NK-92 (cell line): Measurements from ENCODE around the gene C1QTNF3.
"Not testable (repeated sequence)": the region's sequence is repeated elsewhere in the genome, so short reads cannot be mapped to it uniquely, and the experiment has no call there.

Experiments used
- DNase-seq: peaks from one replicate; lab custom pipeline; 2025; ENCODE audit not compliant: unreplicated experiment; lab: John Stamatoyannopoulos, UW

The C1QTNF3 gene, protein sequence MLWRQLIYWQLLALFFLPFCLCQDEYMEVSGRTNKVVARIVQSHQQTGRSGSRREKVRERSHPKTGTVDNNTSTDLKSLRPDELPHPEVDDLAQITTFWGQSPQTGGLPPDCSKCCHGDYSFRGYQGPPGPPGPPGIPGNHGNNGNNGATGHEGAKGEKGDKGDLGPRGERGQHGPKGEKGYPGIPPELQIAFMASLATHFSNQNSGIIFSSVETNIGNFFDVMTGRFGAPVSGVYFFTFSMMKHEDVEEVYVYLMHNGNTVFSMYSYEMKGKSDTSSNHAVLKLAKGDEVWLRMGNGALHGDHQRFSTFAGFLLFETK

DNA sequence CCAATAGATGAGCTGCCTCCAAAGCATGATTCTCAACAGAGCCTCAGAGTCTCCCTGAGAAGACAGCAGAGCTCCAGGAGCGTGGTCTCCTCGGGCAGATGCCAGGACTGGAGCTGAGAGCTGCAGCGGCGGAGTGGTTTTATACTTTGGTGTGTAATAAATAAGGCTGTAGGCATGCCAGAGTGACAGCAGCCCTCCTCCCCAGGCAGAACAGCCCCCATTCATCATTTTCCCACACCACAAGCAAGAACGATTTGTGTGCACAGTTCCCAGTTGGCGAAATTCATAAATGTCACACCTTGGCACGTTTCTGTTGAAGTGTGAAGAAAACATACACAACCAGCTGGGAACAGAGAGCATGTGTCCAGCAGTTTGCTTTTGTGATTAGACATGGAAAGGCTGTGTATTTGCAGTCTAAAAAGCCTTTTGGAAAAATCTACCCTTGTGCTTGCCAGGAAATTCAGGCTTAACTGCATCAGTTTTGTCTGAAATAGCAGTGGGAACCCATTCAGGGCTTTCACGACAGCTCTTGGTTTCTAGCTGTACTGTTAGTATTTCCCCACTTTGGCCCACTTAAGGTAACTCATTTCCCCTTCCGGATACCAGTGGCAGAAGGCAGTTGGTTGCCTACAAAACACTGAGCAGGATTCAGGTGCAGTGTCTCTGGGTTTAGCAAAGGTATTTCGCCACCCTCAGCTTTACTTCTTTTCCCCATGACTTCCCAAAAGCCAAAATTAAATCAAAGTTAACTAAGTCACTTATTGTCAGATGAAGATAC lies at the start of gene C1QTNF3:
TSS of gene C1QTNF3 (minus strand) at position 115 of the 778 bp plus-strand sequence. CDS start at position 27, 88 bp downstream.
- DNase-seq = no peak

DNA sequence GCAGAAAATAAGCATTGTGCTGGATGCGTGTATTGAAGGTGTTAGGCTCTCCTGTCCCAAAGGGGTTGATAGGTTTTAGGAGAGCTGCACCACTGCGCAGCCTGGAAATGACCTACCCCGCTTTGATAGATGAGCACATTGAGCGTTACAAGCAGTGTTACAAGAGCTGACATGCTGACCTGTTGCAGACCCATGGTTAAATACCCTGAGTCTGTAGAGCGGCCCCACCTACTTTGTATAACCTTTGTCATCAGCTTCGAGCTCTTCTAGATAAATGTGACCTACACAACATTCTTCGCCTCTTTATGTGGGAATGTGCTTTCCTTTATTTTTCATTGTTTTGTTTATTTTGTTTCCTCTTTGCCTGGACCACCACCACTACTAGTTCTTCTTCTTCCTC lies 48.0 kb upstream of the C1QTNF3 start:
- DNase-seq = not testable (repeated sequence)

DNA sequence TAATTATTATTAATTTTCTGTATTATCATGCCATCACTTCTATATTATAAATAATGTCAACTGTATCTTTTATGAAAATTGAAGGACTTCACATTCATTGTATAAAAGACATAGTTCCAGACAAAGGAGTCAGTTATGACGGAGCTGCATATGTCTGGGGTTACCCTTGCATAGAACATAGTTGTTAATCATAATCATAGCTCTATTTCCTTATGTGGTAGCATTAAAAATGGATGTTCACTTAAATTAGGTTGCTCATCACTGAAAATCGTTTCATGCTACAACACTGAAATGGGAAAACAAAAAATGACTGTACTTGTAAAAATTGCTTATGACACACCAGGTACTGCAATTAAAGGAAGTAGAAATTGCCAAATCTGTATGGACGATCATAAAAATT lies 46.8 kb upstream of the C1QTNF3 start:
- DNase-seq = not testable (repeated sequence)

DNA sequence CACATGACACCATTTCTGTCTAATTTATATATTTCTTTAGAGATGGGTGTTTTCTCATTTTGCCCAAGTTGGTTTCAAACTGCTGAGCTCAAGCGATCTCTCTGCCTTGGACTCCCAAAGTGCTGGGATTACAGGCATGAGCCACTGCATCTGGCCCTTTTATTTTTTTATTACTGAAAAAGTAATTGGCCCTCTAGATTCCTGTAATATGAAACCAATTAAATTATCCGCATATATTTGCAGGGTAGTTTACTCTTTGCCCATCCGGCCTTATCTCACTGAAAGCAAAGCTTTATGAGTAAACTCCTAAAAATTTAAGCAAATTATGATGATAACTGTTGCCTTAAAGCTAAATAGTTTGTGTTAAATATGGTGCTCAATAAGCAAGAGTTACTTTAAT lies 44.7 kb upstream of the C1QTNF3 start:
- not testable (repeated sequence) for DNase-seq

DNA sequence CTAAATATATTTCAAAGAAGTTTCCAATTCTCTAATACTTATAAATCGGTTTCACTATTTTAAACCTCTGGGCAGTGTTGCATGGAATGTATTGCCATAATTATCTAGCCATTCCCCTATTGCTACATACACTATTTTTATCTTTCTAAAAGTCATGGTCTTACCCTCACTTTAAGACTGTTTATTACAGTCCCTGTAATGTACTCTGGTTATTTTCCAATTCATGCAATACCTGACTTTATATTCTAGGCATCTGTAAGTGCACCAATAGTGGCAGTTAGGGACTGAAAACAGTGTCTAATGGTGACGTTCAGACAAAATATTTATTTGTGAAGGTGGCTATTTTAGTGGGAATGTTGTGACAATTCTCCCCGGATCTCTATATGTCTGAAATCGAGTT lies 40.9 kb upstream of the C1QTNF3 start:
- not testable (repeated sequence) for DNase-seq

DNA sequence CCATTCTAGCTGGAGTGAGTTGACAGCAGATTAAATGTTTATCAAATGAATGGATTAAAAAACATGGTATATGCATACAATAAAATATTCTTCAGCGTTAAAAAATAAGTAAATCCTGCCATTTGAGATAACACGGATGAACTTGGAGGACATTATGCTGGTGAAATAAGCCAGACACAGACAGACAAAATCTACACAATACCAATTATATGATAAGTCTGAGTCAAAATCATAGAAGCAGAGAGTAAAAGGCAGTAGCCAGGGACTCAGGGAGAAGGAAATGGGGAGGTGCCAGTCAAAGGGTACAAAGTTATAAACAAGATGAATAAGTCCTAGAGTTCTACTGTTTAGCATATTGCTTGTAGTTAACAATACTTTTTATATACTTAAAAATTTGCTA lies 36.5 kb upstream of the C1QTNF3 start:
- not testable (repeated sequence) for DNase-seq

DNA sequence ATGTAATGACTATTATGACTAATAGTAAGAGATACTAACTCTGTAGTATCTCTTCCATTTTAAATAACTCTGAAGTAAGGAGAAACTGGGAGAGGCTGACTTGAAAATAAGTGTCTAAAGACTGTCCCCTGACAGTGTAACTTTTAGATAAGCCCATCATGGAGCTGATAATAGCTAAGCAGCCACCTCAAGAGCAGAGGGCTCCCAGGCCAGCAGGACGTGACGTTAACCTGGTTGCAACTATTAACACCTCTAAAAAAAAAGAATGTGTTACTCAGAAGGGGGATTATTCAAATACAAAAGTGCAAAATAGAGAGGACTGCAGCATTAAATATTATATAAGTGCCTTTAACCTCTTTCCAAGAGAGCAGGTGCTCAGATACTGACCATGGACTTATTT lies 34.6 kb upstream of the C1QTNF3 start:
- DNase-seq = not testable (repeated sequence)

DNA sequence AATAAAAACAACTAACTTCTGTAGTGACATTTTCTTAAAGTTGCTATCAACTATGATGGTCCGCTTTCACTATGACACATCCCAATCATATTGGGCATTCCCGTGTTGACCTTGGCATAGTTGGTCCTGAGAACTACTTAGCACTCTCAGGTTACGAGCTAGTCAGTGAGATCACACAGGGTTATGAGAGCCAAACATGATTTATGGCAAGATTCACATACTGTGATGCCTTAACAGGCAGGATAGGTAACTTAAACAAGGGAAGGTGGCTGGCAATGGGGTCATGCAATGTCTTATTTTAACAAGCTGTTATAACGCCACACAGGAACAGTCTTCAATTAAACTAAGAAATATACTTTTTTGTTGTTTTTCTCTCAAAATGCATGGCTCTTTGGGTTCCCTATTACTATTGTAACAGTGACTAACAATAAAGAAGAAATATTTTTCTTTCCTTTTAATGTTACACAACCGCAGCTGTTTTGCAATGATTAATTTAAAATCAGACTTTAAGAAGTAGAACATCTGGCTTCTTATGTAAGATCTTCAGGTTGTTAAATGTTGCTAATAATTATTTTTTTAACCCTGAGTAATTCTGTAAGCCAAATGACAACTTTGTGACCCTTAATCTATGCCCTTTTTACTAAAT lies 33.8 kb upstream of the C1QTNF3 start:
- not testable (repeated sequence) for DNase-seq

DNA sequence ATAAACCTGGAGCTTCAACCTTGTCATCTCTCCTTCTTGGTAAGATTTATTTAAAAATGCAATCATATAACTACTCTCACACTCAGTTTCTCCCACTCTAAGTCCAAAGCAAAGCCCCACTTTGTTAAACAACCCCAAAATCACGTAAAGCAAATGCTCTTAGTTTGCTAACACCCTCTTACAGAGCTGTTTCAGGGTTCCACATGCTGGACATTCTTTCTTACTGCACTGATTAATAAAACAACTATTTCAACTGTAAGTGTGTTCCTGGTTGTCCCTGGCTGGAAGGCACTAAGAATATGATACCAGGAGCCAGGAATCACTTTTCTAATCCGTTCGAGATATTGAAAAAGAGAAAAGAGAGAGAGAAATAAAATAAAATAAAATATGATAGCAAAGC lies 31.5 kb upstream of the C1QTNF3 start:
- DNase-seq = not testable (repeated sequence)

DNA sequence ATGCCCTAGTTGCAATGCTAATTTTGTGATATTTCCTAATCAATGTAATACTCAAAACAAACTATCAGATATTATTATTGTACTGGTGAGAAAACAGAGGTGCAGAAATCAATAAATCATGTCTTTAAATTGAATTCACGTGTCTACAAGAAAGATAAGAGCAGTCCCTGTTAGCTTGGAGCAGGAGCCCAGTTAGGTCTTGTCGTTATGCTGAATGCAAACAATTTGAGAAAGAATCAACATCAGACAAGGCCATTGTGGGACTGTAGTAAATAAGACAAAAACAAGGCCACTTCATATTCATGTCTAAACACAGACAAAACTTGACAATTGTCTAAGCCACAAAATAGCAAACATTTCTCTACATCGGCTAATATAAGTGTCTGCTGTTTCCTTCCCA lies 31.1 kb upstream of the C1QTNF3 start:
- DNase-seq = not testable (repeated sequence)

DNA sequence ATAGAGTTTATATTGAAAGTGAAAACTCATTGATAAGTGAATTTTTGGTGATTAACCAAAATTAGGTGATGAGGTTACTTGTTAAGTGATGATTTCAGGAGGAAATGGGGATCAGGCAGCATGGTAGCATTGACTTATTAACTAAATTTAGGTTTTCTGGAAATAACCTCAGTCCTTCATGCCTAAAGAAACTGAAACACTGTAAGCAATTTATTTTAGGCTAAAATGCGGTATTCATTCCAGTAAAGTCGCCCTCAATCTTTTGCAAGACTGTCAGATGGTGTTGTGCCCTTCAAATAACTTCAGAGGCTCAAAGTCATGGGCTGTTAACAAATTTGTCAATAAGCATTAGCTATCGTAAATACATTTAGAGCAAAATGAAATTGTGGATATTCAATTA lies 27.6 kb upstream of the C1QTNF3 start:
- DNase-seq = not testable (repeated sequence)

DNA sequence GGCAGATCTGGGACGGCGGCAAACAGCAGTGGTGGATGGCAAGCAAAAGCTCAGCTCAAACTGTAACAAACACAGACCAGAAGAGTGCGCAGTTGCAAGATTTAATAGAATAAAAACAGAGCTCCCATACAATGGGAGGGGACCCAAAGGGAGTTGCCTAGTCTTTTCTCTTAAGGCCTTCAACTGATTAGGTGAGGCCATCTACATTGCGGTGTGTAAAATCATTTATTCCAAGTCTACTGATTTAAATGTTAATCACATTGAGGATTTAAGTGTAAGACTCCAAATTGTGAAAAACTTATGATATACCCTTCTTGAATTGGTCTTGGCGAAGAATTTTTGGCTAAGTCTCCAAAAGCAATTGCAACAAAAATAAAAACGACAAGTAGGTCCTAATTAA lies 21.6 kb upstream of the C1QTNF3 start:
- no peak for DNase-seq

DNA sequence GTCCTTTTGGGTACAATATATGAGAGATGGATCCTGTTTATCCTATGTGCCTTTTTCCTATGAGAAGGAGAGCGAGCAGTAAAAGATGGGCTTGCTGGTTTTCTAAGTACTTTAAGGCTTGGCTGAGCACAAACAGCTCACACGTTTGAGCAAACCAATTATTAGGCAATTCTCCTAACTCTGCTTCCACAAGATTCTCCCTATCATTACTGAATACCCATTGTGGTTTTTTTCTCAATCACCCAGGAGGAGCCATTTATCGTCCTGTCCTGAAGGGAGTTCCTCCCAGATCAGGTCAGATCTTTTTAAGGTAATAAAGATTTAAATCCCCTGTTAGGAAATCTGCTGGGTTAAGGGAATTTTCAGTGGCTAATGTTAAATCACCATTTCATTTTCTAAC lies 19.4 kb upstream of the C1QTNF3 start:
- no peak for DNase-seq

DNA sequence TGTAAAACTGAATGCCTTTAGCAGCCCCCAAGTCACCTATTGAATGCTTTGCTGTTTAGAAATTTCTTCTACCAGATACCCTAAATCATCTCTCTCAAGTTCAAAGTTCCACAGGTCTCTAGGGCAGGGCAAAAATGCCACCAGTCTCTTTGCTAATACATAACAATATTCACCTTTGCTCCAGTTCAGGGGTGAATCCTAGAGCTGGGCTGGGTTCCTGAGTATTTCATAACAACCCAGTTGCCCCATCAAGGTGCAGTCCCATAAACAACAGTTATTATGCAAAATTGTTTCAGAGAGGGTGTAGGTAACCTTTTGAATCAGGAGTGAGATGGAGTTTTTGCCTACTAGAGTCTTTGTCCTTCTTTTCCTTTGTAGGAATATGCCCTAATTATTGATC lies 19.0 kb upstream of the C1QTNF3 start:
- DNase-seq = no peak

DNA sequence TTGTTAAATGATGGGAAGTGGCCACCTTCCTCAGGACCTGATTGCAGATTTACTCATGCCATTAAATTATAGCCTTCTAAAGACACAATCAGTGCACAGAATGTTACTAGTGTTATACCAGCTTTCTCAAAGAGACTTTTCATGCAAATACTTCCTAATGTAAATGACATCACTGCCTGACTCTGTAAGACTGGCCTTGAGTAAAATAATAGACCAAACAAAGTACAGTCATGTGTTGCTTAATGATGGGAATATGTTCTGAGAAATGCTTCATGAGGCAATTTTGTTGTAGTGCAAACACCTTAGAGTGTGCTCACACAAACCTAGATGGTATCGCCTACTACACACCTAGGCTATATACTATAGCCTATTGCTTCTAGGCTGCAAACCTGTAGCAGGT lies 17.0 kb upstream of the C1QTNF3 start:
- DNase-seq = no peak

DNA sequence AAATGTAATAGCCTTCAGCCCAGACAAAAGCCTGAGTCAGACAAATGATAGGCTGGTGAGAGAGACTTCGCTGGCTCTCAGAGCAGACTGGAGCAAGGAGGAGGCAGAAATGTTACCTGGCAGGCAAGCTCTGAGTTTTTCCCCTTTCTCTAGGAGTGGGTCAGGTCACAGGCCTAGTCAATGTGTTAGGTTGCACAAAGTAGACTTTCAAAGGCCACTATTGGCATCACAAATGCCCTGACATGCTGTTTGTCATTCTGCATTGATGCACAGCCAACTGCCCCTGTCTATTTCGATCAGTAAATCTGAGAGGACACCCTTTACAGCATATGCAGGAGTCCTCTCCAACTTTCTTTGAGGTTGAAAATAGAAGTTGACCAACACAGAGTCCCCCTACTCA lies 15.5 kb upstream of the C1QTNF3 start:
- no peak for DNase-seq

DNA sequence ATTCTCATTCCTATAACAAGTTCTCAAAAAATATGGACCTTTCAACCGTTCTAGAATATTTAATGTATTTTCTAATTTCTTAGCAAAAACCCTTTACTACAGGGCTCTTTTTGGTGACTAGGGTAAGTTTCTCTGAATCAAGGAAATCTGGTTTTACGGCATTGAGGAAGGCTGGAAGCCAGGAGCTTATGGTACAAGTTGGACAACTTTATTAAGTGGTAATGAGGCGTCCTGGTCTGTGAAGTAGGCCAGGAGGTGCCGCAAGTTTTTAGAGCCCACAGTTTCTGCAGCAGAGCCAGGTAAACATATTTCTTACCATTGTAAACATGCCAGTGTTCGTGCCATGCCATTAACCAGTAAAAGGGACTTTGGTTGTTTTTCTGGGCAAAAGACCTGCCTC lies 14.6 kb upstream of the C1QTNF3 start:
- no peak for DNase-seq

DNA sequence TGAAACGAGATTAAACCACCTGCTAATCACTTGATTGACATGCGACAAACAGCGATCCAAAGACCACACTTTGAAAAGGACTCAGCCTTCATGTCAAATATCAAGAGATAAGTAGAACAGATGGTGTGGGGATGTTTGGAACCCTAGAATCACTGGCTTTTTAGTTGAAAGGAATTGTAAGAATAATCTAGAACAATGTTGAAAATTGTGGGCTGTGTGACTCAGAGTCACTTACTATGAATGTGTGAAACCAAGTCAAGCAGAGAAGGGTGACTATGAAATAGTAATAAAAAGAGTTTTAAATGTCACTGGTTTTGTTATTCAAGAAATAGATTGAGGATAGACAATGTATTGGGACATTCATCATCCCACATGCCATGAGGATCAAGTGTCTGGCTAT lies 14.1 kb upstream of the C1QTNF3 start:
- DNase-seq = no peak

DNA sequence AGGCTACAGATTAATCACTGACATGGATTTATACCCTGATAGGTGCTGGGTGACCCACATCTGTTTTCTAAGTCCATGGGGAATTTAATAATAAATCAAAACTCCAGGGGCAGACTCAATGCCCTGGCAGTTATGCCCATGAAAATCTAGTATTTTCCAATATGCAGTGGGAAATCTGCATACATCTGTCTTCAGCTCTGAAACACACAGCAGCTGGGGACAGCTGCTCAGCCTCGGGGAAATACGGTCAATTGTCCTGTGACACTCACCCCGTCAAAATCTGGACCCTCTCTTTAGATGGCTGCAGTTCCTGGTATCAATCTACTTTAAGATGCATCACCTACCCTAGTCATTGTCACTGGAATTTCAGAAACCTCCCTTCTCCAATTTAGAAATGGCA lies 12.7 kb upstream of the C1QTNF3 start:
- no peak for DNase-seq

DNA sequence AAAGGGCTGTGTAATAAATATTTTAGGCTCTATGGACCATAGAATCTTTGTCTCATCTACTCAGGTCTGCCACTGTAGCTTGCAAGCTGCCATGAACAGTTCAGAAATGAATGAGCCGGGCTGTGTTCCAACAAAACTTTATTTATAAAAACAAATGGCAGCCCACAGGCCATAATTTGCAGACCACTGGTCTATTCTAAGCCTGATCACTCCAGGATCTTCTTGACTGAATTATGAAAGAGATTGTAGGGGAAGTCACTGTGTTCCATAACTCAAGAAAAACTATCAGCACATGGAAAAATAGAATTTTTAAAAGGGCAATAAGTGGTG lies 11.4 kb upstream of the C1QTNF3 start:
- no peak for DNase-seq

DNA sequence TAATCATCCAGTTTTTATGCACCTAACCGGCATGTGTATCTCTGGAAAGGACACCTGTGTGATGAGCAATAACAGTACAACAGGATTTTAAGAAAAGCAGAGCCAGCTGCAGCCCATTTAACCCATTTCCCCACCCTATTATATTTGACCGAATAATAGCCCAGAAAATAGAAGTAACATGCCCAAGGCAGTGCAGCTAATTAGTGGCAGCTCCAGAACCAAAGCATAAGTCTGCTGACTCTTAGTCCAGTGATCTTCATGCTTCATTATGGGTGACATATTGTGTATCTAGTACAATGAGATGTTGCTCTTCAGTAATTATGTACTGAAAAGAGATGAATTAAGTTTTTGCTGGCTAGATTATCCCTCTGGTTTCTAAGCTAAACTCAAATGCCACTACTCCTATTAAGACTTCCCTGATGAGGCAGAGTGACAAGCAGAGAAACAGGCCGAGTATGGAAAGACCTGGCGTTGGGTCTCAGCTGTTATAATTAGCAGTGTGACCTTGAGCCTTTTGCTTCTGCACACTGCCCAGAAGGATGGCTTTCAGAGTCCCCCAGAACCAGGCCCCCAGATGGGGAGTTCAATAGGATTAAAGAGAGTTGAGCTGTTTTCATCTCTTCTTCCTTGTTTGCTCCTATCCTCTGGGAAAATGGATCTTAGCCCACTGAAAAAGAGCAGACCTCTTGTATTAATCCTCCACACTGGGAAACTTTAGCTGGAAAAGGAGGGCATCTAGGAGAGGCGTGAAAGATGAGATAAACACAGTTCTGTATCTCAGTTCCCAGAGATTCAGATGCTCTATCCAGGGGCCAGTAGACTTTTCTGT lies 10.8 kb upstream of the C1QTNF3 start:
- no peak for DNase-seq
